Astrocyte (in vitro differentiated cells and primary cell): ENCODE measurements around the gene TMPRSS3.

Experiments used
- EZH2 ChIP-seq: IDR thresholded peaks from 2 replicates; pipeline ENCODE4 v1.6.1; 2012; ENCODE audit warnings: mild to moderate bottlenecking, low read length, inconsistent platforms; ENCODE audit not compliant: insufficient read depth
- TF ChIP-seq, protein P1 (sequence below): IDR thresholded peaks from 2 replicates; pipeline ENCODE4 v1.5.1; 2011; ENCODE audit warnings: low read depth, mild to moderate bottlenecking, inconsistent platforms, low read length, moderate library complexity; ENCODE audit not compliant: insufficient read depth

DNA sequence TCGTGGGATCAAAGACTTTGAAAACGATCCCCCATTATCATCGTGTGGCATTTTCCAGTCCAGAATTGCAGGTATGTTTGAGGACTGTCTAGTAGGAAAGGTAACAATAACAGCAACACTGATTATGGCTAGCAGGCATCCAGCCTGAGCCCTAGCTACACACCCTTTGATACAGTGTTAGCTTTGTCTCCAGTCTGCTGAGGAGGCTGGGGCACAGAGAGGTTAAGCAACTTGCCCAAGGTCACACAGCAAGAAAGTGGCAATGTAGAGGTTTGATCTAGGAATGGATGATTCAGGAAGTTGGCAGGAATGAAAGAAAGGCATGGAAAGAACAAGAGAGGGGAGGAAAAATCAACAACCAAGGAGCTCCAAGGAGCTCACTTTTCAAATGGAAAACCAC, 39.0 kb upstream of the TMPRSS3 start:
- no peak for TF ChIP-seq EZH2
- TF ChIP-seq, protein P1, sequence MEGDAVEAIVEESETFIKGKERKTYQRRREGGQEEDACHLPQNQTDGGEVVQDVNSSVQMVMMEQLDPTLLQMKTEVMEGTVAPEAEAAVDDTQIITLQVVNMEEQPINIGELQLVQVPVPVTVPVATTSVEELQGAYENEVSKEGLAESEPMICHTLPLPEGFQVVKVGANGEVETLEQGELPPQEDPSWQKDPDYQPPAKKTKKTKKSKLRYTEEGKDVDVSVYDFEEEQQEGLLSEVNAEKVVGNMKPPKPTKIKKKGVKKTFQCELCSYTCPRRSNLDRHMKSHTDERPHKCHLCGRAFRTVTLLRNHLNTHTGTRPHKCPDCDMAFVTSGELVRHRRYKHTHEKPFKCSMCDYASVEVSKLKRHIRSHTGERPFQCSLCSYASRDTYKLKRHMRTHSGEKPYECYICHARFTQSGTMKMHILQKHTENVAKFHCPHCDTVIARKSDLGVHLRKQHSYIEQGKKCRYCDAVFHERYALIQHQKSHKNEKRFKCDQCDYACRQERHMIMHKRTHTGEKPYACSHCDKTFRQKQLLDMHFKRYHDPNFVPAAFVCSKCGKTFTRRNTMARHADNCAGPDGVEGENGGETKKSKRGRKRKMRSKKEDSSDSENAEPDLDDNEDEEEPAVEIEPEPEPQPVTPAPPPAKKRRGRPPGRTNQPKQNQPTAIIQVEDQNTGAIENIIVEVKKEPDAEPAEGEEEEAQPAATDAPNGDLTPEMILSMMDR: no peak
